Fibroblast of peridontal ligament (primary cell): ENCODE measurements around the gene PRB3.

Experiments
- DNase-seq: peaks from one replicate; pipeline ENCODE4 v3.0.0-alpha.2; 2010; ENCODE audit errors: extremely low read depth

The PRB3 gene

GRCh38 chr12:11269607-11270006 lies at the start of gene PRB3:
TSS of gene PRB3 (minus strand) at chr12:11269707. CDS start at chr12:11269669, 38 bp downstream.
- no peak for DNase-seq

DNA sequence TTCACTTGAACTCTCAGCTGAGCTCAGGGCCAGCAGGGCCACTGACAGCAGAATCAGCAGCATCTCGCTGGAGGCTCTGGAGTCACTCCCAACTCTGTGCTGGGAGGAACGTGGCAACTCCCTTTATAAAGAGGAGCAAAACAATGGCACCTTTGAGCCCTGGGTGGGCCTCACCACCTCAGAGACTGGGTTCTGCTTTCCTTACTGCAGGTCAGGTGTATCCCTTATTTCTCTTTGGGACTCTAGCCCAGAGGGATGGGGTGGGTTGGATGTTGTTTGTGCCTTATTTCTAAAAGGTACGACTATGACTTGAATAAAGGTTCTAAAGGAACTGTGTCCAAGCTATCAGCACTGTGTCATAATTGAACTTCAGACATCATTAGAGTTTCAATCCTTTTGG lies 40.8 kb upstream of the PRB3 start, which contains the start of gene PRB4:
PRB4 (minus strand) TSS at position 101 of the 400 bp plus-strand sequence; CDS start at position 63, 38 bp downstream.
- DNase-seq, result no peak

- DNase-seq, result no peak
Observed at GRCh38 chr12:11307143-11307542, 37.6 kb upstream of the PRB3 start.

DNA sequence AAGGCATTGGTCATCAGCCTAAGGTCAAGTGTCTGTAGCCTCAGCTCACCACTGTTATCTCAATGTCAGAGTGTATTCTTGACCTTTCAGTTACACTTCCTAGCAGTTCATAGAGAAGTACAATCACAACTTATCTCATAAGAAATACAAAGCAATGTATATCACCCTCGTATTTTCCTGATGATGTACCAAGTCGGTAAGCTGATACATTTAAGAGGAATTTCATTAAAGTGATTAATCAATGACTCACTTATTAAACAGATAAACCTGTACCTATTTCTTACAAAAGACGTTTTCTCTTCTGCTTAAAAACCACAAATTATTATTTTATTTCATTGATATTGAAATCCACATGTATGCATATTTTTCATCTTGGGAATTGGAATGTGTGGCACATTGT lies 3.9 kb upstream of the PRB3 start:
- no peak for DNase-seq

DNA sequence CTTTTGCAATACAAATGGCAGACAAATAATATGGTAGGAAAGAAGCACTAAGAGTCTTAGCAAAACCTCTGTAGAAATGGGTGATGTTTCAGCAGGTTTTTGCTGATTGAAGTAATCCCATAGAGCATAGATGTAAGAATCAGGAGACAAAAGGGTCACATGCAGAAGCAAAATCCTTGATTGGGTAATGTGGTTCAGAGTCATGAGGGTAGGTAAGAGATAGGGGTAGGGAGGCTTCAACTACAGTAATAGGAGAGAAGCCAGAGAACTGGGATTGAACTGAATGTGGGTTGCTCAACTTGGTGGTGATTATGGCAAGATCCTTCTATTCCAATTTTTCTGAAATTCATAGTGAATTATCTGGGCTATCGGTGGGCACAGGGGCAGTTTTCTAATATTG lies 5.0 kb downstream of the PRB3 start:
- DNase-seq, result no peak

- no peak for DNase-seq
Observed at GRCh38 chr12:11246489-11246888, 23.0 kb downstream of the PRB3 start.

DNA sequence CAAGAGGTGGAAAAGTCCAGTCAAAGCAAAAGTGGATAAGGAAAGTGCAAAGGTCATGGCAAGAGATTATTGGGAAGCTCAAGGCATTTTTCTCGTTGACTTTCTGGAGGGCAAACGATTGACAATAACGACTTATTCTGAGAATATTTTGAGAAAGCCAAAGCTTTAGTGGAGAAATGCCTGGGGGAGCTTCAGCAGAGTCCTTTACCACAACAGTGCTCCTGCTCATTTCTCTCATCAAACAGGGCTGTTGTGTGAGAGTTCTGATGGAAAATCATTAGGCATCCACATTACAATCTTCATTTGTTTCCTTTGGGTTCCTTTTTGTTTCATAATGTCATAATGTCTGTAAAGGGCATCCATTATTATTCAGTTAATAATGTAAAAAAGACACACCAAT lies 26.9 kb downstream of the PRB3 start:
- no peak for DNase-seq

GRCh38 chr12:11240348-11240930 lies 29.1 kb downstream of the PRB3 start:
- DNase-seq, result no peak

GRCh38 chr12:11238275-11238674 lies 31.2 kb downstream of the PRB3 start:
- no peak for DNase-seq

- DNase-seq, result no peak
Observed at GRCh38 chr12:11233532-11233931, 36.0 kb downstream of the PRB3 start.

- peak; percentile 23 for DNase-seq
Observed at GRCh38 chr12:11228296-11228879, 41.1 kb downstream of the PRB3 start.

GRCh38 chr12:11227373-11227772 lies 42.1 kb downstream of the PRB3 start:
- no peak for DNase-seq
